ENCODE results near the gene EFCAB14. TPM values are rescaled to one million over a fixed set of nuclear protein-coding genes. Genes with fewer than 3 reads are reported as not detected.
A peak's percentile ranks its signal among the peaks of the same experiment; 100 is the strongest.

The EFCAB14 gene
- total and polyA plus RNA-seq, 10 of the 15 experiments (the other 5 are each of a cell fraction or from before 2014, with no cell fraction given) = 7.8 to 66.0 (median 41.6) TPM

DNA sequence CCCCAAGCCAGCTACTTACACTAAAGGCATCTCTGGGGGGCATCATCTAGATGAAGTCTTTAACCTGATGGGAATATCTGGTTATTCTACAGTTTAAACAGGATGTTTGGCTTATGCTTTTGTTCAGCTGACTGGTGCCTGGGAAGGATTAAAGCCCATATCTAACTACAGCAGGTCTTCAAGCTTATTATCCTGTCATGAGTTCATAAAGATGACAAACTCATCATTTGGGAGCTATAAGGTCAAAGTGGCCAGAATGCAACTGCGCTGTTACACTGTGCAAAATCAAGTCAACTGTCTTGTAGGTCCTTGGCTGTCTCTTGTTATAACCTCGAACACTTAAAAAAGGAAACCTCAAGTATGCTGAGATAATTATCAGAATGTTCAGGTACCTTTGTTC is 83.7 kb downstream of the EFCAB14 start:
- no peak for ATAC-seq
- ChIA-PET POLR2A (no interaction called here), SMC1A (ENCODE audit: uncharacterized antibody, unreplicated experiment) (no interaction called here), RAD21 (ENCODE audit: unreplicated experiment) (no interaction called here), CTCF (interaction anchor here (0.7 kb wide), 1 partner anchor 45 kb away, joined by 3 read pairs; no protein-coding TSS in a partner anchor)
- WGBS (ENCODE audit: insufficient coverage, insufficient replicate concordance, low lambda C conversion rate, missing lambda C conversion rate) = 98% methylated on average over 2 of the region's 2 CpGs
- Histone ChIP-seq H3K4me2 (ENCODE audit: control insufficient read depth, insufficient read depth) (no peak overlapping the region), H3K4me3 (no peak overlapping the region), H3K9ac (ENCODE audit: control insufficient read depth, insufficient read depth, low read length) (no peak overlapping the region), H3K27me3 (replicated peaks in 1 of 2; ENCODE audit: control insufficient read depth in 2 of 2, insufficient read depth in 2 of 2, low read length in 1 of 2) (no peaks in the 10 kb centered on the region), H3K4me1 (ENCODE audit: control insufficient read depth, insufficient read depth, low read length) (no peaks in the 10 kb centered on the region), H3K79me2 (ENCODE audit: control insufficient read depth, insufficient read depth, low read length) (no peaks in the 10 kb centered on the region), H2AFZ (ENCODE audit: control insufficient read depth, low read depth, low read length) (no peak overlapping the region), H3K27ac (ENCODE audit: control insufficient read depth, insufficient read depth) (no peak overlapping the region), H3K36me3 (ENCODE audit: control insufficient read depth in 2 of 2, insufficient read depth in 2 of 2, low read length in 1 of 2) (peaks cover 2 to 8% of the 10 kb centered on the region in 2 experiments), H4K20me1 (ENCODE audit: control insufficient read depth, insufficient read depth) (no peaks in the 10 kb centered on the region), H3K9me3 (replicated peaks; ENCODE audit: control insufficient read depth, insufficient read depth, low read length) (no peaks in the 10 kb centered on the region)
- intact Hi-C loops (cut with micrococcal nuclease; ENCODE audit: unreplicated experiment) = no loop called here
- no peak for DNase-seq (ENCODE audit: low read depth, low spot score)
- no peak for FAIRE-seq
- in situ Hi-C loops (cut with MboI) = no loop called here
- BruUV-seq (replicated peaks) = TSS peak; percentile 42
- TF ChIP-seq CBFB (IDR thresholded peaks at IDR 0.05; ENCODE audit: low read depth) (no peak), NFXL1 (IDR thresholded peaks at IDR 0.05; ENCODE audit: borderline replicate concordance) (no peak), BACH1 (IDR thresholded peaks at IDR 0.05; ENCODE audit: borderline replicate concordance) (no peak), SP1 (IDR thresholded peaks at IDR 0.05; ENCODE audit: low read depth, low read length) (no peak), FOXM1 (IDR thresholded peaks at IDR 0.05; ENCODE audit: low read depth, low read length) (no peak), BCL3 (IDR thresholded peaks at IDR 0.05; ENCODE audit: borderline replicate concordance, insufficient read depth, low read depth, low read length, poor library complexity, severe bottlenecking) (no peak), RELB (IDR thresholded peaks at IDR 0.05; ENCODE audit: low read depth) (no peak), HDAC6 (IDR thresholded peaks at IDR 0.05; ENCODE audit: unreplicated experiment) (no peak)
- TF ChIP-seq, protein P1, sequence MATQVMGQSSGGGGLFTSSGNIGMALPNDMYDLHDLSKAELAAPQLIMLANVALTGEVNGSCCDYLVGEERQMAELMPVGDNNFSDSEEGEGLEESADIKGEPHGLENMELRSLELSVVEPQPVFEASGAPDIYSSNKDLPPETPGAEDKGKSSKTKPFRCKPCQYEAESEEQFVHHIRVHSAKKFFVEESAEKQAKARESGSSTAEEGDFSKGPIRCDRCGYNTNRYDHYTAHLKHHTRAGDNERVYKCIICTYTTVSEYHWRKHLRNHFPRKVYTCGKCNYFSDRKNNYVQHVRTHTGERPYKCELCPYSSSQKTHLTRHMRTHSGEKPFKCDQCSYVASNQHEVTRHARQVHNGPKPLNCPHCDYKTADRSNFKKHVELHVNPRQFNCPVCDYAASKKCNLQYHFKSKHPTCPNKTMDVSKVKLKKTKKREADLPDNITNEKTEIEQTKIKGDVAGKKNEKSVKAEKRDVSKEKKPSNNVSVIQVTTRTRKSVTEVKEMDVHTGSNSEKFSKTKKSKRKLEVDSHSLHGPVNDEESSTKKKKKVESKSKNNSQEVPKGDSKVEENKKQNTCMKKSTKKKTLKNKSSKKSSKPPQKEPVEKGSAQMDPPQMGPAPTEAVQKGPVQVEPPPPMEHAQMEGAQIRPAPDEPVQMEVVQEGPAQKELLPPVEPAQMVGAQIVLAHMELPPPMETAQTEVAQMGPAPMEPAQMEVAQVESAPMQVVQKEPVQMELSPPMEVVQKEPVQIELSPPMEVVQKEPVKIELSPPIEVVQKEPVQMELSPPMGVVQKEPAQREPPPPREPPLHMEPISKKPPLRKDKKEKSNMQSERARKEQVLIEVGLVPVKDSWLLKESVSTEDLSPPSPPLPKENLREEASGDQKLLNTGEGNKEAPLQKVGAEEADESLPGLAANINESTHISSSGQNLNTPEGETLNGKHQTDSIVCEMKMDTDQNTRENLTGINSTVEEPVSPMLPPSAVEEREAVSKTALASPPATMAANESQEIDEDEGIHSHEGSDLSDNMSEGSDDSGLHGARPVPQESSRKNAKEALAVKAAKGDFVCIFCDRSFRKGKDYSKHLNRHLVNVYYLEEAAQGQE (IDR thresholded peaks at IDR 0.05; ENCODE audit: low read depth, low read length) = no peak
- TF ChIP-seq, protein P2, sequence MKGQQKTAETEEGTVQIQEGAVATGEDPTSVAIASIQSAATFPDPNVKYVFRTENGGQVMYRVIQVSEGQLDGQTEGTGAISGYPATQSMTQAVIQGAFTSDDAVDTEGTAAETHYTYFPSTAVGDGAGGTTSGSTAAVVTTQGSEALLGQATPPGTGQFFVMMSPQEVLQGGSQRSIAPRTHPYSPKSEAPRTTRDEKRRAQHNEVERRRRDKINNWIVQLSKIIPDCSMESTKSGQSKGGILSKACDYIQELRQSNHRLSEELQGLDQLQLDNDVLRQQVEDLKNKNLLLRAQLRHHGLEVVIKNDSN (IDR thresholded peaks at IDR 0.05; ENCODE audit: borderline replicate concordance, extremely low read length, insufficient read depth, low read depth, low read length) = no peak
- TF ChIP-seq, protein P3, sequence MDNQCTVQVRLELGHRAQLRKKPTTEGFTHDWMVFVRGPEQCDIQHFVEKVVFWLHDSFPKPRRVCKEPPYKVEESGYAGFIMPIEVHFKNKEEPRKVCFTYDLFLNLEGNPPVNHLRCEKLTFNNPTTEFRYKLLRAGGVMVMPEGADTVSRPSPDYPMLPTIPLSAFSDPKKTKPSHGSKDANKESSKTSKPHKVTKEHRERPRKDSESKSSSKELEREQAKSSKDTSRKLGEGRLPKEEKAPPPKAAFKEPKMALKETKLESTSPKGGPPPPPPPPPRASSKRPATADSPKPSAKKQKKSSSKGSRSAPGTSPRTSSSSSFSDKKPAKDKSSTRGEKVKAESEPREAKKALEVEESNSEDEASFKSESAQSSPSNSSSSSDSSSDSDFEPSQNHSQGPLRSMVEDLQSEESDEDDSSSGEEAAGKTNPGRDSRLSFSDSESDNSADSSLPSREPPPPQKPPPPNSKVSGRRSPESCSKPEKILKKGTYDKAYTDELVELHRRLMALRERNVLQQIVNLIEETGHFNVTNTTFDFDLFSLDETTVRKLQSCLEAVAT (IDR thresholded peaks at IDR 0.05) = no peak
- TF ChIP-seq, protein P4, sequence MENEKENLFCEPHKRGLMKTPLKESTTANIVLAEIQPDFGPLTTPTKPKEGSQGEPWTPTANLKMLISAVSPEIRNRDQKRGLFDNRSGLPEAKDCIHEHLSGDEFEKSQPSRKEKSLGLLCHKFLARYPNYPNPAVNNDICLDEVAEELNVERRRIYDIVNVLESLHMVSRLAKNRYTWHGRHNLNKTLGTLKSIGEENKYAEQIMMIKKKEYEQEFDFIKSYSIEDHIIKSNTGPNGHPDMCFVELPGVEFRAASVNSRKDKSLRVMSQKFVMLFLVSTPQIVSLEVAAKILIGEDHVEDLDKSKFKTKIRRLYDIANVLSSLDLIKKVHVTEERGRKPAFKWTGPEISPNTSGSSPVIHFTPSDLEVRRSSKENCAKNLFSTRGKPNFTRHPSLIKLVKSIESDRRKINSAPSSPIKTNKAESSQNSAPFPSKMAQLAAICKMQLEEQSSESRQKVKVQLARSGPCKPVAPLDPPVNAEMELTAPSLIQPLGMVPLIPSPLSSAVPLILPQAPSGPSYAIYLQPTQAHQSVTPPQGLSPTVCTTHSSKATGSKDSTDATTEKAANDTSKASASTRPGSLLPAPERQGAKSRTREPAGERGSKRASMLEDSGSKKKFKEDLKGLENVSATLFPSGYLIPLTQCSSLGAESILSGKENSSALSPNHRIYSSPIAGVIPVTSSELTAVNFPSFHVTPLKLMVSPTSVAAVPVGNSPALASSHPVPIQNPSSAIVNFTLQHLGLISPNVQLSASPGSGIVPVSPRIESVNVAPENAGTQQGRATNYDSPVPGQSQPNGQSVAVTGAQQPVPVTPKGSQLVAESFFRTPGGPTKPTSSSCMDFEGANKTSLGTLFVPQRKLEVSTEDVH (IDR thresholded peaks at IDR 0.05; ENCODE audit: low read depth, partially characterized antibody) = no peak
